ENCODE results near the gene PDYN. TPM values are rescaled to one million over a fixed set of nuclear protein-coding genes. Genes with fewer than 3 reads are reported as not detected.

PDYN gene
- total and polyA plus RNA-seq, 10 donors, result not detected

GRCh38 chr20:1973601-1974440 is 20.0 kb downstream of the PDYN start:
- TF ChIP-seq POLR2A (IDR thresholded peaks at IDR 0.05) (no peak), CTCF (IDR thresholded peaks at IDR 0.05 in 8 of 11, conservative IDR thresholded peaks at IDR 0.05 in 3 of 11) (no peak), POLR2AphosphoS5 (IDR thresholded peaks at IDR 0.05) (no peak)
- DNase-seq, result no peak
- no peaks in the 10 kb centered on the region for H3K36me3 ChIP-seq
- no peaks in the 10 kb centered on the region for H3K9me3 ChIP-seq
- H3K4me3 ChIP-seq, result no peak overlapping the region
- no peaks in the 10 kb centered on the region for H3K4me1 ChIP-seq
- intact Hi-C loops (cut with DNase I; ENCODE audit: low total_unique reads), result no loop called here
- peaks cover 0 to 31% (median 0%) of the 10 kb centered on the region in 7 donors for H3K27me3 ChIP-seq (replicated peaks in 1 of 7)
- H3K27ac ChIP-seq, result no peak overlapping the region
- WGBS, 5 donors, result 61 to 85% (median 75%) methylated on average over 15 of the region's 15 CpGs

DNA sequence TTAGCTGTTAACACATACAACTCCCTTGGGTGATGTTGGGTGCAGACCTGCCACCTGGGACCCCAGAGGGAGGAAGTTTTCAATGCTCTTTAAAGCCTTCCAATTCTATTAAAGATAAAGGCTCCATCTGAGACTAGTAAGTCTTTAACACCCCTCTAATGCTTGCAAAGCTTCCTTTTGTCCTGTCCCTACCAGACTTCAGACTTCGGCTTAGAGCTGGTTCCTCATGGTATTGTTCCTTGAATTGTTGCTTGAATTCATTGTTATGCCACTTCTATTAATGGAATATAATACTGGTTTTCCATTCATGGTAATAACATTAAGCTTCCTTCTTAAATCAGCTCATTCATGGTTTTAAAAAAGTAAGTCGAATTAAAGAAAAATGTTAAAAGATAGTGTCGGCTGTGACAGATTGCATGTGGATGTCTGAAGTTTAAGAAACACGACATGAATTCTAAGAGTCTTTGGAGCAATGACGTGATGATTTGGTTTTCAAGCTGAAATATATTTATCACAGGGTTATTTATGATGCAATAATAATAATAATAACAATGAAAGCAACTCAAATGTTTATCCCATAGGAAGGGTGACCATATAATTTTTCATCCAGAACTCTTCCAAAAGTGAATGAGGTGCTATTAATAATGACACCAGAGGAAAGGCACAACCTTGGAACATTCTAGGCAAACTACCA is 21.8 kb downstream of the PDYN start:
- WGBS, 5 donors, result 80 to 88% (median 84%) methylated on average over 5 of the region's 5 CpGs
- peaks cover 0 to 28% (median 0%) of the 10 kb centered on the region in 7 donors for H3K27me3 ChIP-seq (replicated peaks in 1 of 7)
- H3K36me3 ChIP-seq, result no peaks in the 10 kb centered on the region
- intact Hi-C loops (cut with DNase I; ENCODE audit: low total_unique reads), result no loop called here
- no peak for DNase-seq
- H3K27ac ChIP-seq, result no peak overlapping the region
- no peaks in the 10 kb centered on the region for H3K9me3 ChIP-seq
- H3K4me1 ChIP-seq, result no peaks in the 10 kb centered on the region
- no peak for TF ChIP-seq CTCF (IDR thresholded peaks at IDR 0.05 in 8 of 11, conservative IDR thresholded peaks at IDR 0.05 in 3 of 11)
- TF ChIP-seq POLR2AphosphoS5 (IDR thresholded peaks at IDR 0.05), result no peak
- TF ChIP-seq POLR2A (IDR thresholded peaks at IDR 0.05), result no peak
- no peak overlapping the region for H3K4me3 ChIP-seq

GRCh38 chr20:1968964-1969363 is 24.9 kb downstream of the PDYN start:
- intact Hi-C loops (cut with DNase I; ENCODE audit: low total_unique reads), result loop anchor here (5.0 kb wide), 1 partner anchor 203 kb away; no protein-coding TSS in a partner anchor
- no peaks in the 10 kb centered on the region for H3K9me3 ChIP-seq
- H3K4me1 ChIP-seq, result peaks cover 6 to 27% (median 18%) of the 10 kb centered on the region in 6 donors
- WGBS, 5 donors, result 73 to 89% (median 85%) methylated on average over 4 of the region's 4 CpGs
- H3K36me3 ChIP-seq, result no peaks in the 10 kb centered on the region
- peaks cover 0 to 44% (median 0%) of the 10 kb centered on the region in 7 donors for H3K27me3 ChIP-seq (replicated peaks in 1 of 7)
- no peak overlapping the region for H3K27ac ChIP-seq
- no peak for DNase-seq
- TF ChIP-seq CTCF (IDR thresholded peaks at IDR 0.05 in 8 of 11, conservative IDR thresholded peaks at IDR 0.05 in 3 of 11) (no peak), POLR2AphosphoS5 (IDR thresholded peaks at IDR 0.05) (no peak), POLR2A (IDR thresholded peaks at IDR 0.05) (no peak)
- H3K4me3 ChIP-seq, result no peak overlapping the region

All from spleen (tissue), 11 donors.